ENCODE results near the gene POLR3K. TPM values are rescaled to one million over a fixed set of nuclear protein-coding genes. Genes with fewer than 3 reads are reported as not detected.

The POLR3K gene
- total RNA-seq, 1 experiment from 2014 or later: 30.2 TPM

DNA sequence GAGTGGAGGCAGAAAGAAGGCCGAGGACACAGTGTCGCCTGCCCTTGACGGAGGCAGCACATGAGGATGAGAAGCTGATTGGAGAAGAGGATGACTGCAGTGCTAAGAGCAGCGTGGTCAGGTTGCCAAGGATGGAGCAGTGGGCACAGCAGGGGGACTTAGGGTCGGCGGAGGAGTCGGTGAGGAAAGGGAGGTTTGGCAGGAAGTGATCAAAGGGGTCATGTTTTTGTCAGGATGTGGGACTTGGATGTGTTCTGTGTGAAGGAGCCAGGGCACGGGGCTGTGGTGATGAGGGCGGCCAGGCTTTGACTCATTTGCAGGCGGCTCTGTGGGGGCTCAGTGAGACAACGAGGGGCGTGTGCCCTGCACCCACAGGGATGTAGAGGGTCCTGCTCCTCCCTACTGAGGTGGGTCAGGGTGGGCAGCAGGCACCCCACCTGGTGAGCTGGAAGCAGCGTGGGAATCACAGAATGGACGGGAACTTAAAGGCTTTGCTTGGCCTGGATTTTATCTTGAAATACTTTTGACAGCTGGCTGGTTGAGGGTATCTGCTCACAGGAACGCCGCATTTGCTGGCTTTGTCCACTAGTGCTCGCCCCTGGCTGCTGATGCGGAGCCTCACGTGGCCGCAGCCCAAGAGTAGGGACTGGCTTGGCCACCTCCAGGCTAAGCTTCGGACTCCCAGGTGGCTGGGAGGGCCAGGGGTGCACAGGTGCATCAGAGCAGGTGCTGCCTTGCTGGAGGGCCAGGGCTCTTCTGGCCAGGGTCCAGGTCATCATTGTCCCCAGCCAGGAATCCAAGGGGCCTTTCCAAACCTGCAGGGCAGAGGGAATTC, 30.6 kb upstream of the POLR3K start:
- Histone ChIP-seq H3K79me2 (ENCODE audit: low read length) (peaks cover 3% of the 10 kb centered on the region; the same call in 1 of the 2 replicates), H3K36me3 (ENCODE audit: low read depth, low read length) (no peaks in the 10 kb centered on the region; the same call in 1 of the 2 replicates), H2AFZ (ENCODE audit: low read length) (no peak overlapping the region), H3K9ac (ENCODE audit: low read length) (no peak overlapping the region), H3K4me2 (ENCODE audit: low read length) (peak overlapping the region; percentile 34; the same call in 1 of the 2 replicates), H3F3A (ENCODE audit: low read length, unreplicated experiment) (no peaks in the 10 kb centered on the region), H3K27ac (ENCODE audit: low read length) (peak overlapping the region; percentile 71), H4K20me1 (ENCODE audit: low read length) (peaks cover 10% of the 10 kb centered on the region; the same call in 1 of the 2 replicates), H3K27me3 (ENCODE audit: low read length) (no peaks in the 10 kb centered on the region), H3K4me3 (ENCODE audit: low read length) (no peak overlapping the region), H3K9me2 (replicated peaks; ENCODE audit: low read length) (no peaks in the 10 kb centered on the region), H3K4me1 (ENCODE audit: insufficient read depth, low read length) (peaks cover 20% of the 10 kb centered on the region), H3K9me3 (ENCODE audit: low read length) (no peaks in the 10 kb centered on the region)
- CTCF ChIA-PET: interaction anchor here (0.5 kb wide), 1 partner anchor 13 kb away, joined by 3 read pairs; no protein-coding TSS in a partner anchor
- no peak for DNase-seq
- intact Hi-C loops (cut with micrococcal nuclease): no loop called here
- POLR2A ChIA-PET (ENCODE audit: unreplicated experiment): no interaction called here
- TF ChIP-seq, protein P1, sequence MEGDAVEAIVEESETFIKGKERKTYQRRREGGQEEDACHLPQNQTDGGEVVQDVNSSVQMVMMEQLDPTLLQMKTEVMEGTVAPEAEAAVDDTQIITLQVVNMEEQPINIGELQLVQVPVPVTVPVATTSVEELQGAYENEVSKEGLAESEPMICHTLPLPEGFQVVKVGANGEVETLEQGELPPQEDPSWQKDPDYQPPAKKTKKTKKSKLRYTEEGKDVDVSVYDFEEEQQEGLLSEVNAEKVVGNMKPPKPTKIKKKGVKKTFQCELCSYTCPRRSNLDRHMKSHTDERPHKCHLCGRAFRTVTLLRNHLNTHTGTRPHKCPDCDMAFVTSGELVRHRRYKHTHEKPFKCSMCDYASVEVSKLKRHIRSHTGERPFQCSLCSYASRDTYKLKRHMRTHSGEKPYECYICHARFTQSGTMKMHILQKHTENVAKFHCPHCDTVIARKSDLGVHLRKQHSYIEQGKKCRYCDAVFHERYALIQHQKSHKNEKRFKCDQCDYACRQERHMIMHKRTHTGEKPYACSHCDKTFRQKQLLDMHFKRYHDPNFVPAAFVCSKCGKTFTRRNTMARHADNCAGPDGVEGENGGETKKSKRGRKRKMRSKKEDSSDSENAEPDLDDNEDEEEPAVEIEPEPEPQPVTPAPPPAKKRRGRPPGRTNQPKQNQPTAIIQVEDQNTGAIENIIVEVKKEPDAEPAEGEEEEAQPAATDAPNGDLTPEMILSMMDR (conservative IDR thresholded peaks at IDR 0.05; ENCODE audit: low read depth, low read length): no peak
- TF ChIP-seq EZH2 (IDR thresholded peaks at IDR 0.05; ENCODE audit: low read length, unreplicated experiment) (no peak), EZH2phosphoT487 (IDR thresholded peaks at IDR 0.05; ENCODE audit: borderline replicate concordance, low read length) (no peak)
- BruUV-seq (replicated peaks): no TSS peak
- ATAC-seq: peak; percentile 8; the same call in 1 of the 2 replicates

DNA sequence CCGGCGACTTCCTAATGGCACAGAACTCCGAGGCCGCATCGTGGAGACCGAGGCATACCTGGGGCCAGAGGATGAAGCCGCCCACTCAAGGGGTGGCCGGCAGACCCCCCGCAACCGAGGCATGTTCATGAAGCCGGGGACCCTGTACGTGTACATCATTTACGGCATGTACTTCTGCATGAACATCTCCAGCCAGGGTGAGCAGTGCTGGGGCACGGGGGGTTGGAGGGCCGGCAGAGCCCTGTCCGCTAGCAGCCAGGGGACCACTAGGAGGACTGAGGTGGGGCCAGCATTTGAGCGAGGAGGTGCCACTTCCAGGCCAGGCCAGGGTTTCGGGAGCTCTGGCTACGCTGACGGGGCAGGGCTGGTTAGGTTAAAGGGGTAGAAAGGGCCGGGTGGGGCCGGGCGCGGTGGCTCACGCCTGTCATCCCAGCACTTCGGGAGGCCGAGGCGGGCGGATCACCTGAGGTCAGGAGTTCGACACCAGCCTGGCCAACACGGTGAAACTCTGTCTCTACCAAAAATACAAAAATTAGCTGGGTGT, 29.7 kb upstream of the POLR3K start:
- H3K4me1 ChIP-seq (ENCODE audit: insufficient read depth, low read length): peaks cover 21% of the 10 kb centered on the region
- H3K9ac ChIP-seq (ENCODE audit: low read length): no peak overlapping the region
- H2AFZ ChIP-seq (ENCODE audit: low read length): no peak overlapping the region
- BruUV-seq (replicated peaks): no TSS peak
- no peak for DNase-seq
- H3K9me2 ChIP-seq (replicated peaks; ENCODE audit: low read length): no peaks in the 10 kb centered on the region
- H3K27me3 ChIP-seq (ENCODE audit: low read length): no peaks in the 10 kb centered on the region
- H3K36me3 ChIP-seq (ENCODE audit: low read depth, low read length): no peaks in the 10 kb centered on the region; the same call in 1 of the 2 replicates
- ChIA-PET POLR2A (ENCODE audit: unreplicated experiment) (no interaction called here), CTCF (no interaction called here)
- H3K4me2 ChIP-seq (ENCODE audit: low read length): no peak overlapping the region
- no peak overlapping the region for H3K4me3 ChIP-seq (ENCODE audit: low read length)
- intact Hi-C loops (cut with micrococcal nuclease): no loop called here
- peaks cover 10% of the 10 kb centered on the region for H3K79me2 ChIP-seq (ENCODE audit: low read length)
- ATAC-seq: no peak
- H4K20me1 ChIP-seq (ENCODE audit: low read length): peaks cover 10% of the 10 kb centered on the region; the same call in 1 of the 2 replicates
- no peaks in the 10 kb centered on the region for H3F3A ChIP-seq (ENCODE audit: low read length, unreplicated experiment)
- no peak overlapping the region for H3K27ac ChIP-seq (ENCODE audit: low read length)
- H3K9me3 ChIP-seq (ENCODE audit: low read length): no peaks in the 10 kb centered on the region
- no peak for TF ChIP-seq EZH2phosphoT487 (IDR thresholded peaks at IDR 0.05; ENCODE audit: borderline replicate concordance, low read length)

DNA sequence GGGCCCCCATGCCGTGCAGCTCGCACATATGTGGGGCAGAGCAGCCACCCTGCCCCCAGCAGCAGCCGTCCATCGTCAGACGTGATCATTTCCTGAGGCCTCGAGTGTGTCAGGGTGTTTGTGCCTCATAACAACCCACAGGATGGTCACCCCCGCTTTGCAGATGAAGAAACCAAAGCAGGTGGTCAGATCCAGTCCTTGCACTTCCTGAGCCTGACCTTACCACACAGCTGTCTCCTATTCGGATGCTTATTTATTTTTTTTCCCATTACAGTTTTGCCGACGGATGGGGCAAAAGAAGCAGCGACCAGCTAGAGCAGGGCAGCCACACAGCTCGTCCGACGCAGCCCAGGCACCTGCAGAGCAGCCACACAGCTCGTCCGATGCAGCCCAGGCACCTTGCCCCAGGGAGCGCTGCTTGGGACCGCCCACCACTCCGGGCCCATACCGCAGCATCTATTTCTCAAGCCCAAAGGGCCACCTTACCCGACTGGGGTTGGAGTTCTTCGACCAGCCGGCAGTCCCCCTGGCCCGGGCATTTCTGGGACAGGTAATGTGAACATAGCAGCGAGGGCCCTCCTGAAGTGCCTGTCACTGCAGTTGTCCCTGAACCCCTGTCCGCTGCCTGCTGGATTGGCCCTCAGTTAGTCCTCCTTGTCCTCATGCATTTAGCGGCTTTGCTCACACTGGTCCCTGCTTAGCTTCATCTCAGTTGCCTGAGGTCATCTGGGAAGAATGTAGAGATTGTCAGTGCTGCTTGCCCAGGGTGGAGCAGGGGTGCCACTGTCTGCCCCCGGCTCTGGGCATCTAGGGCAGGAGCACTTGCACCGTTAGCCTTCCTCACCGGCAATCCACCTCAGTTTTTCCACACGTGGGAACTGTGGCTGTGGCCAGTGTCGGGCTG, 26.0 kb upstream of the POLR3K start:
- H3K4me1 ChIP-seq (ENCODE audit: insufficient read depth, low read length): peaks cover 29% of the 10 kb centered on the region
- TF ChIP-seq EZH2 (IDR thresholded peaks at IDR 0.05; ENCODE audit: low read length, unreplicated experiment): no peak
- TF ChIP-seq, protein P1 (conservative IDR thresholded peaks at IDR 0.05; ENCODE audit: low read depth, low read length): no peak
- TF ChIP-seq EZH2phosphoT487 (IDR thresholded peaks at IDR 0.05; ENCODE audit: borderline replicate concordance, low read length): no peak
- no peaks in the 10 kb centered on the region for H3F3A ChIP-seq (ENCODE audit: low read length, unreplicated experiment)
- H3K4me2 ChIP-seq (ENCODE audit: low read length): peak overlapping the region; percentile 94
- no peak overlapping the region for H3K27ac ChIP-seq (ENCODE audit: low read length)
- no peak overlapping the region for H2AFZ ChIP-seq (ENCODE audit: low read length)
- H3K36me3 ChIP-seq (ENCODE audit: low read depth, low read length): no peaks in the 10 kb centered on the region
- 0 out of 2 replicates have a peak, but pooled peaks cover 1% of the 10 kb centered on the region for H4K20me1 ChIP-seq (ENCODE audit: low read length)
- POLR2A ChIA-PET (ENCODE audit: unreplicated experiment): no interaction called here
- ATAC-seq (no peak), DNase-seq (no peak)
- H3K9me3 ChIP-seq (ENCODE audit: low read length): no peaks in the 10 kb centered on the region
- H3K79me2 ChIP-seq (ENCODE audit: low read length): peaks cover 10% of the 10 kb centered on the region
- BruUV-seq (replicated peaks): no TSS peak
- H3K9ac ChIP-seq (ENCODE audit: low read length): no peak overlapping the region
- no peaks in the 10 kb centered on the region for H3K27me3 ChIP-seq (ENCODE audit: low read length)
- H3K9me2 ChIP-seq (replicated peaks; ENCODE audit: low read length): no peaks in the 10 kb centered on the region
- peak overlapping the region; percentile 84 for H3K4me3 ChIP-seq (ENCODE audit: low read length)
- intact Hi-C loops (cut with micrococcal nuclease): no loop called here
- CTCF ChIA-PET: no interaction called here

Data from PC-3 (cell line).